Measurements from ENCODE around the gene ASIP. TPM values are rescaled to one million over a fixed set of nuclear protein-coding genes. Genes with fewer than 3 reads are reported as not detected.

Gene ASIP
- total and polyA plus RNA-seq, 2 of the 4 experiments (the other 2 are of a cell fraction) = not detected

GRCh38 chr20:34268851-34269636 lies 27.8 kb downstream of the ASIP start:
- TF ChIP-seq CTCF (conservative IDR thresholded peaks at IDR 0.05; ENCODE audit: low read depth, low read length) (no peak), FOS (IDR thresholded peaks at IDR 0.05; ENCODE audit: low read depth, low read length) (no peak), BHLHE40 (IDR thresholded peaks at IDR 0.05; ENCODE audit: low read depth, low read length) (0 out of 2 replicates have a peak, but pooled peaks have one; percentile 16), USF2 (IDR thresholded peaks at IDR 0.05; ENCODE audit: low read depth, low read length) (no peak), MXI1 (IDR thresholded peaks at IDR 0.05; ENCODE audit: borderline replicate concordance, low read depth, low read length) (peak; percentile 34; the same call in 1 of the 2 replicates), MAFK (IDR thresholded peaks at IDR 0.05; ENCODE audit: low read depth, low read length) (no peak), RFX5 (IDR thresholded peaks at IDR 0.05; ENCODE audit: low read depth, low read length) (no peak), MAZ (IDR thresholded peaks at IDR 0.05; ENCODE audit: borderline replicate concordance, low read depth, low read length) (peak; percentile 24; the same call in 1 of the 2 replicates)
- ChIA-PET POLR2A (ENCODE audit: unreplicated experiment) (no interaction called here), CTCF (interaction anchor here (0.6 kb wide), 1 partner anchor 67 kb away, joined by 4 read pairs; no protein-coding TSS in a partner anchor)
- Histone ChIP-seq H2BK5ac (ENCODE audit: low read depth, low read length, poor library complexity, severe bottlenecking) (no peak overlapping the region), H3K56ac (ENCODE audit: extremely low read depth, insufficient read depth, low read length) (no peak overlapping the region), H2AK5ac (ENCODE audit: low read depth, low read length) (no peak overlapping the region), H3K36me3 (ENCODE audit: control insufficient read depth, insufficient read depth, low read length) (no peaks in the 10 kb centered on the region), H2BK120ac (ENCODE audit: low read depth, low read length) (no peak overlapping the region), H3K4me2 (ENCODE audit: low read depth, low read length) (peak overlapping the region; percentile 49), H3K27me3 (ENCODE audit: control insufficient read depth, insufficient read depth, low read length) (no peaks in the 10 kb centered on the region), H3K9me1 (ENCODE audit: insufficient read depth, low read length) (peaks cover 4% of the 10 kb centered on the region; the same call in 1 of the 2 replicates), H3K18ac (ENCODE audit: low read depth, low read length) (no peak overlapping the region), H3K4me1 (ENCODE audit: control insufficient read depth, insufficient read depth, low read length) (no peaks in the 10 kb centered on the region), H4K8ac (ENCODE audit: low read depth in 2 of 2, low read length in 2 of 2) (no peak overlapping the region), H2AK9ac (replicated peaks; ENCODE audit: low read depth, low read length, poor library complexity) (no peak overlapping the region), H2AFZ (replicated peaks; ENCODE audit: low read length, poor library complexity) (peak overlapping the region; percentile 86), H3K4ac (ENCODE audit: low read depth, low read length) (no peak overlapping the region), H3K9ac (ENCODE audit: low read depth, low read length) (no peak overlapping the region), H3K4me3 (ENCODE audit: insufficient read depth, low read depth, low read length) (peak overlapping the region; percentile 20), H4K5ac (ENCODE audit: low read depth, low read length) (no peak overlapping the region), H3K27ac (ENCODE audit: insufficient read depth, low read length) (no peak overlapping the region), H4K91ac (ENCODE audit: insufficient read depth, low read depth, low read length) (no peak overlapping the region), H2BK20ac (ENCODE audit: low read depth, low read length) (no peak overlapping the region), H3K23ac (ENCODE audit: low read depth, low read length) (no peak overlapping the region), H2BK15ac (ENCODE audit: low read depth, low read length) (no peak overlapping the region), H3K14ac (replicated peaks; ENCODE audit: low read depth, low read length) (no peak overlapping the region), H3K79me1 (ENCODE audit: low read depth in 1 of 2, low read length in 2 of 2) (no peaks in the 10 kb centered on the region), H4K20me1 (ENCODE audit: insufficient read depth, low read length) (no peaks in the 10 kb centered on the region), H3K9me3 (ENCODE audit: control insufficient read depth, insufficient read depth, low read length) (no peaks in the 10 kb centered on the region)
- dilution Hi-C loops (cut with HindIII; ENCODE audit: low sequenced_read_pairs, unreplicated experiment) = no loop called here
- DNase-seq (no peak), ATAC-seq (ENCODE audit: low read depth) (peak; percentile 90)
- WGBS, 2 experiments (ENCODE audit: extremely low coverage in 2 of 2, insufficient read length in 1 of 2) = 15% methylated on average over 9 of the region's 58 CpGs; no CpG with 5 or more reads in 1 of the 2 experiments
- BruUV-seq (replicated peaks) = no TSS peak
- in situ Hi-C loops (cut with MboI; ENCODE audit: low sequenced_read_pairs) = no loop called here
- intact Hi-C loops (cut with micrococcal nuclease) = no loop called here
